Cardiac septum (tissue), 1 donor: Measurements from ENCODE around the gene NDUFA8. TPM values are rescaled to one million over a fixed set of nuclear protein-coding genes. Genes with fewer than 3 reads are reported as not detected.

ENCODE experiments used
- DNase-seq: peaks from one replicate; pipeline ENCODE4 v3.0.0-alpha.2; 2020; ENCODE audit warnings: low spot score
- intact Hi-C: fragments of 100-400 bp; cut with DNase I; formaldehyde crosslinking; loops from one replicate; pipeline ENCODE4 v1.14.0; 2022
- long read RNA-seq: library from polyadenylated mRNA; unstranded; transcript quantifications from one replicate; pipeline ENCODE4 v2.0.0, GENCODE V29; 2021
- total RNA-seq: library from RNA; stranded (reverse); fragmentation: NEBNext Ultra II Directional; extraction: Animal tissue kit (Norgen Biotek cat#: 25700); gene quantifications from one replicate; pipeline ENCODE4 v1.2.1, GENCODE V29; 2021
- donor health status: DM: no; HTN: no; CAD: no.

Gene NDUFA8
- total RNA-seq, result 230 TPM
- long read RNA-seq, transcript NDUFA8-201 (4 exons, 844 nt), result major isoform, 282 of 291 reads
- long read RNA-seq, partial matches to known transcripts, result 3 of 291 reads
- long read RNA-seq, other reads (novel, unspliced or antisense), result 6 of 291 reads

- peak; percentile 95 for DNase-seq
- intact Hi-C loops, result no loop called here
Measured at GRCh38 chr9:122159026-122159924, at the start of gene NDUFA8, which contains the start of gene MORN5. TSS of gene NDUFA8 (minus strand) at chr9:122159779. CDS start at chr9:122159677, 102 bp downstream. TSS of gene MORN5 (plus strand) at chr9:122159908. CDS start at chr9:122159973, 65 bp downstream.

- DNase-seq, result no peak
- intact Hi-C loops, result no loop called here
Measured at GRCh38 chr9:122207096-122207495, 47.5 kb upstream of the NDUFA8 start.

GRCh38 chr9:122206118-122207046 lies 46.8 kb upstream of the NDUFA8 start:
- DNase-seq, result no peak
- intact Hi-C loops, result no loop called here

GRCh38 chr9:122205176-122205575 lies 45.6 kb upstream of the NDUFA8 start:
- no peak for DNase-seq
- intact Hi-C loops, result no loop called here

- no peak for DNase-seq
- intact Hi-C loops, result no loop called here
Measured at GRCh38 chr9:122204491-122204890, 44.9 kb upstream of the NDUFA8 start.

- intact Hi-C loops, result no loop called here
- no peak for DNase-seq
Measured at GRCh38 chr9:122204055-122204454, 44.5 kb upstream of the NDUFA8 start.

- DNase-seq, result no peak
- intact Hi-C loops, result no loop called here
Measured at GRCh38 chr9:122202111-122202510, 42.5 kb upstream of the NDUFA8 start.

GRCh38 chr9:122201641-122202040 lies 42.1 kb upstream of the NDUFA8 start:
- no peak for DNase-seq
- intact Hi-C loops, result no loop called here

- intact Hi-C loops, result no loop called here
- DNase-seq, result no peak
Measured at GRCh38 chr9:122200960-122201595, 41.5 kb upstream of the NDUFA8 start.

GRCh38 chr9:122197882-122198281 lies 38.3 kb upstream of the NDUFA8 start:
- DNase-seq, result no peak
- intact Hi-C loops, result no loop called here

GRCh38 chr9:122197426-122197825 lies 37.8 kb upstream of the NDUFA8 start:
- DNase-seq, result no peak
- intact Hi-C loops, result no loop called here

GRCh38 chr9:122195875-122196274 lies 36.3 kb upstream of the NDUFA8 start:
- intact Hi-C loops, result no loop called here
- no peak for DNase-seq

GRCh38 chr9:122193651-122194050 lies 34.1 kb upstream of the NDUFA8 start:
- DNase-seq, result no peak
- intact Hi-C loops, result no loop called here

GRCh38 chr9:122192914-122193525 lies 33.4 kb upstream of the NDUFA8 start:
- DNase-seq, result no peak
- intact Hi-C loops, result no loop called here

GRCh38 chr9:122192261-122192875 lies 32.8 kb upstream of the NDUFA8 start:
- intact Hi-C loops, result no loop called here
- no peak for DNase-seq

GRCh38 chr9:122191584-122191983 lies 32.0 kb upstream of the NDUFA8 start:
- no peak for DNase-seq
- intact Hi-C loops, result no loop called here

GRCh38 chr9:122190597-122191381 lies 31.2 kb upstream of the NDUFA8 start:
- intact Hi-C loops, result no loop called here
- DNase-seq, result no peak

GRCh38 chr9:122188369-122188768 lies 28.8 kb upstream of the NDUFA8 start:
- DNase-seq, result no peak
- intact Hi-C loops, result no loop called here
